ENCODE results near the gene DCXR. TPM values are rescaled to one million over a fixed set of nuclear protein-coding genes. Genes with fewer than 3 reads are reported as not detected.

DCXR gene
- total and polyA plus RNA-seq, 2 of the 13 experiments (the other 11 are each of a cell fraction or from before 2014, with no cell fraction given): 287 to 311 TPM

- no peak for ATAC-seq
- H3K4me1 ChIP-seq (ENCODE audit: insufficient read depth, low read length): peaks cover 97% of the 10 kb centered on the region
- 63% methylated on average over 10 of the region's 17 CpGs for WGBS (ENCODE audit: low lambda C conversion rate)
- TF ChIP-seq MTA1 (CRISPR knock-in tag; IDR thresholded peaks at IDR 0.05; ENCODE audit: borderline replicate concordance): peak; percentile 14; the same call in 1 of the 2 replicates
- TF ChIP-seq PHF5A (CRISPR knock-in tag; IDR thresholded peaks at IDR 0.05; ENCODE audit: low read depth, unreplicated experiment): no peak
- TF ChIP-seq ATF3 (CRISPR knock-in tag; IDR thresholded peaks at IDR 0.05): no peak
- peak; percentile 57; the same call in 1 of the 2 replicates for TF ChIP-seq ZNF280B (CRISPR knock-in tag; IDR thresholded peaks at IDR 0.05; ENCODE audit: borderline replicate concordance)
- no peak for TF ChIP-seq MED8 (CRISPR knock-in tag; IDR thresholded peaks at IDR 0.05; ENCODE audit: insufficient replicate concordance)
- peak; percentile 90 for TF ChIP-seq ZBTB38 (CRISPR knock-in tag; IDR thresholded peaks at IDR 0.05)
- no peak for TF ChIP-seq ZKSCAN1 (IDR thresholded peaks at IDR 0.05; ENCODE audit: low read length)
- no peak for TF ChIP-seq SOX5 (CRISPR knock-in tag; IDR thresholded peaks at IDR 0.05; ENCODE audit: borderline replicate concordance)
- TF ChIP-seq ZFYVE20 (CRISPR knock-in tag; IDR thresholded peaks at IDR 0.05; ENCODE audit: borderline replicate concordance, low read depth): no peak
- no peak for TF ChIP-seq MXD3 (CRISPR knock-in tag; IDR thresholded peaks at IDR 0.05)
- TF ChIP-seq SMARCC2 (IDR thresholded peaks at IDR 0.05): no peak
- no peak for TF ChIP-seq TAF15 (IDR thresholded peaks at IDR 0.05; ENCODE audit: low read depth, low read length, poor library complexity, severe bottlenecking)
- TF ChIP-seq EED (CRISPR knock-in tag; IDR thresholded peaks at IDR 0.05): peak; percentile 60; the same call in 1 of the 2 replicates
- TF ChIP-seq DZIP1 (CRISPR knock-in tag; IDR thresholded peaks at IDR 0.05): peak; percentile 83; the same call in 1 of the 2 replicates
- no peak for TF ChIP-seq ZNF512B (CRISPR knock-in tag; IDR thresholded peaks at IDR 0.05; ENCODE audit: borderline replicate concordance)
- TF ChIP-seq RBM39 (IDR thresholded peaks at IDR 0.05; ENCODE audit: low read depth, low read length, poor library complexity, severe bottlenecking): peak; percentile 28
Observed at GRCh38 chr17:82001571-82002056, 35.9 kb downstream of the DCXR start.

More at GRCh38 chr17:82001571-82002056, 35.9 kb downstream of the DCXR start:
- intact Hi-C loops (cut with micrococcal nuclease; ENCODE audit: unreplicated experiment) (no loop called here), in situ Hi-C loops (cut with HindIII; ENCODE audit: extremely low pct_ligation_motif_present, low pct_unique_long_range_greater_than_20kb) (no loop called here)
- Histone ChIP-seq H3K27me3 (ENCODE audit: control insufficient read depth in 1 of 2, insufficient read depth in 2 of 2, low read length in 2 of 2) (no peaks in the 10 kb centered on the region), H4K20me1 (ENCODE audit: insufficient read depth, low read length) (no peaks in the 10 kb centered on the region), H3K9me3 (ENCODE audit: low read length) (no peaks in the 10 kb centered on the region), H3K79me2 (ENCODE audit: insufficient read depth, low read length) (peaks cover 75% of the 10 kb centered on the region), H3K36me3 (replicated peaks in 1 of 2; ENCODE audit: control insufficient read depth in 1 of 2, insufficient read depth in 2 of 2, low read length in 2 of 2) (peaks cover 8 to 12% of the 10 kb centered on the region in 2 experiments), H3K27ac (ENCODE audit: extremely low read length, insufficient read depth, low read length) (peak overlapping the region; percentile 95), H2AFZ (ENCODE audit: low read length) (no peak overlapping the region), H3K4me3 (replicated peaks in 1 of 3; ENCODE audit: insufficient read depth in 1 of 3, low read depth in 2 of 3, low read length in 3 of 3) (peak overlapping the region in 2 of 3 experiments; percentile 18 to 61; a peak in 3 of 6 replicates), H3K4me2 (ENCODE audit: low read depth, low read length) (peak overlapping the region; percentile 86), H3K9ac (ENCODE audit: insufficient read depth, low read depth, low read length) (peak overlapping the region; percentile 80)
- ChIA-PET CTCF (ENCODE audit: low intra/inter-chr PET ratio, low total read pairs) (interaction anchor here (1.2 to 2.3 kb wide), 3 partner anchors 19 to 42 kb away, joined by 4 to 25 read pairs (median 12); partner anchors contain the start of gene NOTUM), POLR2A (interaction anchor here (0.9 to 16.1 kb wide), 7 partner anchors 8 to 47 kb away, joined by 3 to 470 read pairs (median 69); partner anchors contain the start of genes CENPX, LRRC45 and NOTUM)
- BruUV-seq (replicated peaks): no TSS peak
- DNase-seq (ENCODE audit: low spot score): no peak
- FAIRE-seq: no peak
